ENCODE data around the gene TSFM.
A peak's percentile ranks its signal among the peaks of the same experiment; 100 is the strongest.
"Not testable (repeated sequence)": the region's sequence is repeated elsewhere in the genome, so short reads cannot be mapped to it uniquely, and the experiment has no call there.

Gene TSFM

GRCh38 chr12:57763881-57764661, 18.5 kb upstream of the TSFM start:
- DNase-seq = no peak

- DNase-seq = no peak
These were observed 18.0 kb upstream of the TSFM start for GRCh38 chr12:57764662-57765002.

- DNase-seq = peak; percentile 70
These were observed 17.4 kb upstream of the TSFM start for GRCh38 chr12:57765003-57765697.

GRCh38 chr12:57765698-57766463, 16.7 kb upstream of the TSFM start:
- DNase-seq = no peak

- DNase-seq = no peak
These were observed 15.9 kb upstream of the TSFM start, which contains the start of gene CYP27B1 for GRCh38 chr12:57766464-57767304. Gene CYP27B1 (minus strand): TSS chr12:57767078. CDS start chr12:57767041, 37 bp downstream.

GRCh38 chr12:57767305-57767698, 15.3 kb upstream of the TSFM start:
- DNase-seq = no peak

GRCh38 chr12:57767876-57768275, 14.7 kb upstream of the TSFM start:
- no peak for DNase-seq

GRCh38 chr12:57769594-57769993, 13.0 kb upstream of the TSFM start:
- DNase-seq = no peak

GRCh38 chr12:57770734-57771133, 11.9 kb upstream of the TSFM start:
- no peak for DNase-seq

GRCh38 chr12:57771236-57771872, 11.2 kb upstream of the TSFM start:
- peak; percentile 94 for DNase-seq

GRCh38 chr12:57771873-57772428, 10.6 kb upstream of the TSFM start, which contains the start of gene METTL1:
Gene METTL1 (minus strand): TSS chr12:57772105. CDS start chr12:57772083, 22 bp downstream.
- peak; percentile 98 for DNase-seq

- peak; percentile 62 for DNase-seq
These were observed 9.9 kb upstream of the TSFM start, which contains the start of gene EEF1AKMT3 for GRCh38 chr12:57772429-57773322. Gene EEF1AKMT3 (plus strand): TSS chr12:57772614. CDS start chr12:57772725, 111 bp downstream.

GRCh38 chr12:57774634-57775033, 8.0 kb upstream of the TSFM start:
- DNase-seq = not testable (repeated sequence)

GRCh38 chr12:57775044-57775443, 7.5 kb upstream of the TSFM start:
- no peak for DNase-seq

- no peak for DNase-seq
These were observed 6.9 kb upstream of the TSFM start for GRCh38 chr12:57775563-57776246.

GRCh38 chr12:57776247-57776587, 6.4 kb upstream of the TSFM start:
- no peak for DNase-seq

GRCh38 chr12:57777367-57777766, 5.2 kb upstream of the TSFM start:
- DNase-seq = no peak

GRCh38 chr12:57777911-57778310, 4.7 kb upstream of the TSFM start:
- DNase-seq = no peak

GRCh38 chr12:57779736-57780135, 2.9 kb upstream of the TSFM start:
- DNase-seq = no peak

Measured in activated CD4-positive, alpha-beta T cell treated with anti-CD3 and anti-CD28 coated beads, Interleukin-10, Interleukin-2, amounts not matched to agents 100 ng/mL and 50 ng/mL, durations not matched to agents 16 hours and 8 hours (primary cell).